A549 treated with ZK216348 at 1 μM for 4 hours (cell line): ENCODE data around the gene UBE2S. TPM values are rescaled to one million over a fixed set of nuclear protein-coding genes. Genes with fewer than 3 reads are reported as not detected.

Experiments used
- total RNA-seq: library from RNA; stranded (reverse); fragments of 200-300 nt; extraction: Qiagen RNA extraction; gene quantifications from 5 replicates; pipeline ENCODE4 v1.2.3, GENCODE V29; 2022; ENCODE audit warnings: low read depth

The UBE2S gene
- total RNA-seq, result 317 to 626 TPM (median 479 TPM) in 5 replicates

DNA sequence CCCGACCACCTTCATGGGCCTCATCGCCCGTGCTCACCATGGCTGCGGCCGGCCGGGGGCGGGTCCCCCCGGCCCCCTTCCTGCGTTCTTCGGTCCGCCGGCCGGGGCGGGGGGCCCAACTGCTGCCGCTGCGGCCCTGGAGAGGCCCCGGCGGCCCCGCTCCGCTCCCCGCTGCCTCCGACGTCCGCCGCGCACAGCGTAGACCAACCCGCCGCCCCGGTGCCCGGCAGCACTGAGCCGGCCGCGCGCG is at the start of gene UBE2S:
TSS of gene UBE2S (minus strand) at position 239 of the 250 bp plus-strand sequence. CDS start at position 40, 199 bp downstream.

DNA sequence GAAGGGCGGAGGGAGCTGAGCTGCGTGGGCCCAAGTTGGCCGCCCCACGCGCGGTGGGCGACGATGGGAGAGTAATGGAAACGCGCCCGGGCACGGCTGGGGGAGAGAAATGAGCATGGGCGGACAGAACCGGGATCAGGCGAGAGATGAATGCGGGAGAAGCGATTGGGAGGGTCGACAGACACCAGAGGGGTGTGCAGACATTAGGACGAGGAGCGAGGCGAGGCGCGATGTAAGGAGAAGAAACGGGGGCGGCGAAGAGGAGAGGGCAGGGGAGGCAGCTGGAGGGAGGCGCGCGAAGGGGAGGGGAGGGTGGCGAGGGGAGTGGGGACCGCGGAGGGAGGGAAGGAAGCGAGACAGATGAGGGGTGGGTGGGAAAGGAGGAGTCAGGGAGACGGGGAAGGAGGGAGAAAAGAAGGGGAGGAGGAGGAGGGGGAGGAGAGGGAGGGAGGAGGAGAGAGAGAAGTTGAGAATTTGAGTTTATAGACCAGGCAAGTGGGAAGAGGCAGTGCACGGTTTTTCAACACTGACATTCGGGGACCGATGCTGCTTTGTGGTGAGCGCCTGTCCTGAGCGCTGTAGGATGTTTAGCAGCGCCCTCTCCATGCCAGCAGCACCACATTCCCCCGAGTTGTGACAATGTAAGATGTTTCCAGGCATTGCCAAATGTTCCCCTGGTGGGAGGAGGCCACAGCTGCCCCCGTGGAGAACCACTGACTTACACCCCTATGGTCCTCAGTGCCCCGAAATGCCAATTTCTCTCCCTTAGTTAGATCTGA is 35.6 kb upstream of the UBE2S start, which contains the start of gene SHISA7:
TSS of gene SHISA7 (minus strand) at position 256 of the 779 bp plus-strand sequence. CDS start 437 bp downstream, outside the sequence.

DNA sequence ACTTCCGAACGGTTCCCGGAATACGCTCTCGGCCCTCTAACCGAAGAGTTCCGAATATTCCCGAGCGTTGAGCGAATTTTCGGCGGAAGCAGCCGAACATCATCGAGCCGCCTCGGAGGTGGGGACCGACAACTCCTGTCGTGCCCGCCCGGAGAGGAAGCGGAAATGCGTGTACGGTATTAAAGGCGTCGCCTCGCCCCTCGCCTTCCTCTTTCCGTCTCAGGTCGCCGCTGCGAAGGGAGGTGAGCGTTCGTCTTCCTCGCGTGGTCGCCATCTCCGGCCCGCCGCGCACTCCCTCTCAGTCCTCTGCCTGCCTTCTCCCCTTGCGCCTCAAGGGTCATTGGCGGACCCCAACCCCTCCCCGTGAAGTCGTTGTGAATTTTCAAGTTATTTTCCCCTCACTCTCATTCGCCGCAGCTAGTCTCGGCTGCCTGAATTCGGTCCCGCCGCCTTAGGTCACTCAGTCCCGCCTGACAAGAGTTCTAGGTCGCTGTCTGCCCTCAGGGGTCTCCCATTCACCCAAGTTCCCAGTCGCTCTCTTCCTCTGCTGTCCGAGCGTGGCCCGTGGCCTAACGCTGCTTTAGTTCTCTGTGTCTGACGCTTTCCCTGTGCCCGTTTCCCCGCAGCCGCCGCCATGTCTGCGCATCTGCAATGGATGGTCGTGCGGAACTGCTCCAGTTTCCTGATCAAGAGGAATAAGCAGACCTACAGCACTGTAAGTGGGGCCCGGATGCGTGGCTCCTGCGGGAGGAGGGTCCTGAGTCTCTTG is 21.7 kb downstream of the UBE2S start, which contains the start of gene RPL28:
TSS of gene RPL28 (plus strand) at position 209 of the 769 bp plus-strand sequence. CDS start at position 635, 426 bp downstream.

DNA sequence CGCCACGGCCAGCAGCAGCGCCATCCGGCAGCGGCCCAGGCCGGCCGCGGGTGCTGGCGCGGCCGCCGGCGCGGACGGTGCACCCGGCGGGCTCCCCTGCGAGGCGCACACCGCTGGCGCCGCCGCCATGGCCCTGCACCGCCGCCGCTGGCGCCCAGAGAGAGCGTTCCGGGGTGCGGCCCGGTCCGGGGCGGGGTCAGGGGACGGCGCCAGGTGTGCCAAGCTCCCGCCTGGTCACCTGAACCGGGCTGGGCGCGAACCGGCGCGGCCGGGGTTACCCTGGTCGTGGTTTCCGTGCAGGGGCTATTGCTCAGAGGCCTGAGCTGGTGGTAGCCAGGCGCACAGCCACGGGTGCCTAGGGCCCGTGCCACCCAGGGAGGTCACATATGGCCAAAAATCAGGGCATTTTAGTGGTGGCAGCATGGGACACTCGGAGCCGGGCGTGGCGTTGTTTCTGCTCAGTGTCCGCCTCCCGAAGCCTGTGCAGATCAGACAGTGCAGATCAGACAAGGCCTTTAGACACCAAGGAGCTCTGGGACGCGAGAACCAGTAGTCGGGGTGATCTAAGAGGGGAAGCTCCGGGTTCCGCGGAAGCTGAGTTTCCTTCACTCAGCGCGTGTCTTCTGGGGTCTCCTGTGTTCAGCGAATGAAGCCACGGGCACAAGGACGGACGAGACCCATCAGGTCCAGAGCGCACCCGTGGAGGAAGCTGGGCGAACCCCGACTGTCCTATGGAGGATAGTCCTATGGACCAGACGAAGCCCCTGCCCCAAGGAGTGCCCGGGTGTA is 23.3 kb downstream of the UBE2S start, which contains the start of gene TMEM238:
TSS of gene TMEM238 (minus strand) at position 162 of the 789 bp plus-strand sequence. CDS start at position 129, 33 bp downstream.

DNA sequence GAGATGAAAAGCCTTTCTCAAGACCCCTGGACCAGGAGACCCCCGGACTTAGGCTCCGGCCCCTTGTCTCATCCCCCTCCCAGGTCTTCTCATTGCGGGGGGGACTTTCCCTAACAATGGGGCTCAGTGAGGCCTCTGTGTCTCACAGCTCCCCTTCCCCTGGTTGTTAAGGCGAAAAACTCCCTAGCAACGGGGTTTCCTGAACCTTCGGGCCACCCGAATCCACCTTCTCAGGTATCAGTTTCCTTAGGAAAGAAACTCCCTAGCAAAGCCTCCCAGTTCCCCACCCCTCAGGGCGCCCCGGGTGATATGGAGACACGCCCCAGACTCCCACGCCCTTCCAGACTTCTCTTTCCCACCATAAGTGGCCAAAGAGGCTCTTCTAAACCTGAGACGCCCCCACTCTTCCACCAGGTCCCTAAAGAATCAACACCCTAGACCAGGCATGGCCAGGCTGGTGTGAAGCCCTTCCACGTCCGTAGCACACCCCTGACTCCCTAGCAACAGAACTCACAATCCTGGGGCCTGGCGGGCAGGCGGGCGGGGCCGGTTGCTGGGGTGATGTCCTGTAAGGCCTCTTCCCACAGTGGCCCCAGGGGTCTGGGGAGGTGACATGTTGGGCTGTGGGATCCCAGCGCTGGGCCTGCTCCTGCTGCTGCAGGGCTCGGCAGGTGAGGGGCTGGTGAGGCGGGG is 31.2 kb downstream of the UBE2S start, which contains the start of gene TMEM190:
TSS of gene TMEM190 (plus strand) at position 586 of the 693 bp plus-strand sequence. CDS start at position 614, 28 bp downstream.

DNA sequence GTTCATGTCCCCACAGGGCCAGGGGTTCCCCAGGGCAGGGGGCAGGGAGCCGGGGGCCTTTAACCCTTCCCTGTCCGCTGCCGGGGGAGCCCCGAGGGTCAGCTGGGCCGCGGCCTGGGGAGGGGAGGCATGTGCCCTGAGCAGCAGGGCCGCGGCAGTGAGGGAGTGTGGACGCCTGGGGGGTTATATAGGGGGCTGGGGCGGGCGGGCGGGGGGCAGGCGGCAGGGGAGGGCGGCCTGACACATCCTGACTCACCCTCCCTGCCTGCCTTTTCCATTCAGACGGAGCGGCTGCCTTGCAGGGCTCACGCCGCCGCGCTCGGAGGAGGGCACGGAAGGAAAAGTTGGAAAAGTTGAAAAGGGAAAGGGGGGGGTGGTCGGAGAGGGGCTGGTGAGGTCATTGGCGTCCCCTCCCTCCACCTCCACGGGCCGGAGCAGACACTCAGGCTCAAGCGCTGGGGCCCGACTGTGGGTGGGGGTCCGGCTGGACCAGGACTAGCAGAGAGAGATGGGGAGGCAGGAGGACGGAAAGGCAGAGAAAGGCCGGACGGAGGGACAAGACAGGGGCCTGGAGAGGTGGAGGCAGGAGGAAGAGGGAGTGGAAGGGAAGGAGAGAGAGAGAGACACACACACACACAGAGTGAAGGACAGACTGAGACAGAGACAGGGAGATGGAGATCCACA is 37.1 kb downstream of the UBE2S start, which contains the start of gene IL11:
TSS of gene IL11 (minus strand) at position 159 of the 684 bp plus-strand sequence. CDS start at position 6, 153 bp downstream.

DNA sequence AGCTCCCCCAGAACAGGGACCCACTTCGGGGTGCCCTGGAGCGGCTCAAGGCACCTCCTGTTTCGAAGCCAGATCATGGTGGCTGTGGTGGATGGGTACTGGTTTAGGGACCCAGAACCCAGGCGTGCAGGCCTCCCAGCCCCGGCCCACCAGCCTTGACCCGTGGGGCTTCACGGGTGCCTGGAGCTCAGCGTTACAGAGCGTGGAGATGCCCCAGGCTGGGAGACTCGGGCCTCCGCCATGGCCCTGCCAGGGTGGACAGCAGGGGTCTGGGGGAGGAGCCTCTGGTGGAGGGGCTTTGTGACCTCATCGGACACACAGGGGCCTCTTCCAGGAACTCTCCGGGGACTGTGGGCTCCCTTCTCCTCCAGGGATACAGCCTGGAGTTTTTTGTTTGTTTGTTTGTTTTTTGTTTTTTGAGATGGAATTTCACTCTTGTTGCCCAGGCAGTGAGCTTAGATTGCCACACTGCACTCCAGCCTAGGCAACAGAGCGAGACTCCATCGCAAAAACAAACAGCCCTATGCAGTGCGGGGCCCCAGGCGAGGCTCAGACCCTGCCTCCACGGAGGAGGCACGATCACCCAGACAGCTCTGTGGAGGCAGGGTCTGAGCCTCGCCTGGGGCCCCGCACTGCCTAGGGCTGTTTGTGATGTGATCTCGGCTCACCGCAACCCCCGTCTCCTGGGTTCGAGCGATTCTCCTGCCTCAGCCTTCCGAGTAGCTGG is 44.4 kb downstream of the UBE2S start, which contains the start of gene GARIN5B:
TSS of gene GARIN5B (minus strand) at position 271 of the 727 bp plus-strand sequence. CDS start at position 77, 194 bp downstream.

DNA sequence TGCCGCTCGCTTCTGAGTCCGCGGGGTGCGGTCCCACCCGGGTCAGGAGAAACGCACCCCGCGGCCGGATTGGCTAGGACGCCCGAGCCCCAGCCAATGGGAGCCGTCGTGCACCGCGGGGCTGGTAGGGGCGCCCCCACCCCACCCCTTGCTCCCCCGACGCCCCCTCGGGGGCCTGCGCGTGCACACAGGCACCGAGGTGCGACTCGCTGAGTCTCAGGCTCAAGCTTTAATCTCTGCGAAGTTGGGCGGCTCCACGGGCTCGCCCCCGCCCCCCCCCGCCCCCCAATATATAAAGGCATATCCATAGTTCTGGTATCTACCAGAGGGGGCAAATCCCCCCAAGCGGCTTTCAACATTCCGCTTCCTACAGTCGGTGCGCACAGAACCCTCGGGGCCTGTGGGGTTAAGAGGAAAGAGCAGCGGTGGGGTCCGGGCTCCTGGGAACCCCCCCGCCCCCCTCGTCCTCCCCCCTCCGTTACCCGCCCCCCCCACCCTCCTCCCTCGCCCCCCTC is 52.8 kb downstream of the UBE2S start, which contains the start of gene COX6B2:
TSS of gene COX6B2 (minus strand) at position 22 of the 515 bp plus-strand sequence. CDS start 198 bp downstream, outside the sequence.

Other genes starting within 250 kb of the UBE2S start
- 3.1 to 6.7 TPM (median 5.6 TPM) in 5 replicates for gene DNAAF3, start 241.2 kb downstream of the UBE2S start, total RNA-seq
- 2.7 to 4.4 TPM (median 3.1 TPM) in 5 replicates for gene SYT5, start 227.5 kb downstream of the UBE2S start, total RNA-seq
- 3.6 to 6.0 TPM (median 4.0 TPM) in 5 replicates for gene PTPRH, start 198.3 kb downstream of the UBE2S start, total RNA-seq
- gene TMEM86B, start 179.0 kb downstream of the UBE2S start, total RNA-seq, result 2.2 to 5.4 TPM (median 4.8 TPM) in 5 replicates
- 64.6 to 131 TPM (median 118 TPM) in 5 replicates for gene PPP6R1, start 148.8 kb downstream of the UBE2S start, total RNA-seq
- 122 to 147 TPM (median 138 TPM) in 5 replicates for gene HSPBP1, start 127.7 kb downstream of the UBE2S start, total RNA-seq
- gene BRSK1, start 123.8 kb downstream of the UBE2S start, total RNA-seq, result 3.2 to 5.1 TPM (median 4.6 TPM) in 5 replicates
- not detected in 5 replicates for gene TMEM150B, start 82.4 kb downstream of the UBE2S start, total RNA-seq
- 3.1 to 9.0 TPM (median 8.2 TPM) in 5 replicates for gene KMT5C, start 67.9 kb downstream of the UBE2S start, total RNA-seq
- gene COX6B2, start 53.1 kb downstream of the UBE2S start, total RNA-seq, result 1.2 to 7.0 TPM (median 1.4 TPM) in 5 replicates
- gene GARIN5B, start 44.5 kb downstream of the UBE2S start, total RNA-seq, result 0.11 to 0.42 TPM (median 0.18 TPM) in 4 of 5 replicates, not detected in the other
- 20.8 to 42.0 TPM (median 26.5 TPM) in 5 replicates for gene IL11, start 37.3 kb downstream of the UBE2S start, total RNA-seq
- 1.2 to 2.3 TPM (median 1.3 TPM) in 5 replicates for gene TMEM190, start 31.0 kb downstream of the UBE2S start, total RNA-seq
- 2.3 to 14.6 TPM (median 11.3 TPM) in 5 replicates for gene TMEM238, start 23.5 kb downstream of the UBE2S start, total RNA-seq
- 2,333 to 3,419 TPM (median 2,681 TPM) in 5 replicates for gene RPL28, start 21.9 kb downstream of the UBE2S start, total RNA-seq
- gene SHISA7, start 35.5 kb upstream of the UBE2S start, total RNA-seq, result not detected in 5 replicates
- 36.3 to 64.0 TPM (median 58.6 TPM) in 5 replicates for gene ISOC2, start 53.9 kb upstream of the UBE2S start, total RNA-seq
- not detected in 5 replicates for gene C19orf85, start 57.0 kb upstream of the UBE2S start, total RNA-seq
- 2.7 to 8.8 TPM (median 6.9 TPM) in 5 replicates for gene ZNF628, start 68.8 kb upstream of the UBE2S start, total RNA-seq
- 32.8 to 59.9 TPM (median 49.9 TPM) in 5 replicates for gene NAT14, start 77.4 kb upstream of the UBE2S start, total RNA-seq
- gene SSC5D, start 80.6 kb upstream of the UBE2S start, total RNA-seq, result 0.69 to 1.2 TPM (median 0.82 TPM) in 5 replicates
- gene SBK2, start 129.3 kb upstream of the UBE2S start, total RNA-seq, result 0.61 to 2.5 TPM (median 2.0 TPM) in 5 replicates
- gene SBK3, start 137.8 kb upstream of the UBE2S start, total RNA-seq, result 0.44 to 1.5 TPM (median 1.5 TPM) in 5 replicates
- gene ZNF579, start 173.1 kb upstream of the UBE2S start, total RNA-seq, result 14.9 to 40.1 TPM (median 32.3 TPM) in 5 replicates
- gene FIZ1, start 191.7 kb upstream of the UBE2S start, total RNA-seq, result 17.5 to 25.7 TPM (median 24.4 TPM) in 5 replicates
- gene ZNF524, start 192.5 kb upstream of the UBE2S start, total RNA-seq, result 5.5 to 21.0 TPM (median 18.9 TPM) in 5 replicates
- gene ZNF865, start 197.9 kb upstream of the UBE2S start, total RNA-seq, result 5.4 to 14.2 TPM (median 13.0 TPM) in 5 replicates
- gene ZNF784, start 216.8 kb upstream of the UBE2S start, total RNA-seq, result 4.2 to 6.8 TPM (median 6.3 TPM) in 5 replicates
- 28.5 to 56.8 TPM (median 53.1 TPM) in 5 replicates for gene ZNF580, start 233.2 kb upstream of the UBE2S start, total RNA-seq
- 30.4 to 50.5 TPM (median 46.8 TPM) in 5 replicates for gene ZNF581, start 235.9 kb upstream of the UBE2S start, total RNA-seq
- 12.8 to 19.3 TPM (median 18.8 TPM) in 5 replicates for gene CCDC106, start 240.4 kb upstream of the UBE2S start, total RNA-seq
- gene U2AF2, start 247.2 kb upstream of the UBE2S start, total RNA-seq, result 185 to 322 TPM (median 309 TPM) in 5 replicates